Measurements from ENCODE around the gene FAU. TPM values are rescaled to one million over a fixed set of nuclear protein-coding genes. Genes with fewer than 3 reads are reported as not detected.

Gene FAU
- total and polyA plus RNA-seq, 2 of the 13 experiments (the other 11 are each of a cell fraction or from before 2014, with no cell fraction given) = 374 to 869 TPM

DNA sequence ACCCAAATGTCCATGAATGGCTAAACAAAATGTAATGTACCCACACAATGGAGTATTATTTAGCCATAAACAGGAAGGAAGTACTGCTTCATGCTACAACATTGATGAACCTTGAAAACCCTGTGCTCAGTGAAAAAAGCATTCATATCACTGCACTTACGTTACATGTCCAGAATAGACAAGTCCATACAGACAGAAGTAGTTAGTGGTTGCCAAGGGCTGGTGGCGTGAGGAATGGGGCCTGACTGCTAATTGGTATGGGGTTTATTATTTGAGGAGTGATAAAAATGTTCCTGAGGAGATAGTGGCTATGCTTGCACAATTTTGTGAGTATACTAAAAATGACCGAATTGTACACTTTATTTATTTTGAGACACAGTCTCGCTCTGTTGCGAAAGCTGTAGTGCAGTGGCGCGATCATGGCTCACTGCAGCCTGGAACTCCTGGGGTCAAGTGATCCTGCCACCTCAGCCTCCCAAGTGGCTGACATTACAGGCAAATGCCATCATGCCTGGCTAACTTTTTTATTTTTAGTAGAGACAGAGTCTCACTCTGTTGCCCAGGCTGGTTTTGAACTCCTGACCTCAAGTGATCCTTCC lies 20.1 kb upstream of the FAU start (continued):
- TF ChIP-seq, protein P1, sequence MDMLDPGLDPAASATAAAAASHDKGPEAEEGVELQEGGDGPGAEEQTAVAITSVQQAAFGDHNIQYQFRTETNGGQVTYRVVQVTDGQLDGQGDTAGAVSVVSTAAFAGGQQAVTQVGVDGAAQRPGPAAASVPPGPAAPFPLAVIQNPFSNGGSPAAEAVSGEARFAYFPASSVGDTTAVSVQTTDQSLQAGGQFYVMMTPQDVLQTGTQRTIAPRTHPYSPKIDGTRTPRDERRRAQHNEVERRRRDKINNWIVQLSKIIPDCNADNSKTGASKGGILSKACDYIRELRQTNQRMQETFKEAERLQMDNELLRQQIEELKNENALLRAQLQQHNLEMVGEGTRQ (IDR thresholded peaks at IDR 0.05; ENCODE audit: low read depth, low read length) = no peak
- TF ChIP-seq, protein P1 (CRISPR knock-in tag; IDR thresholded peaks at IDR 0.05; ENCODE audit: borderline replicate concordance) = no peak
- TF ChIP-seq ZNF709 (CRISPR knock-in tag; IDR thresholded peaks at IDR 0.05) = no peak
- TF ChIP-seq JARID2 (CRISPR knock-in tag; IDR thresholded peaks at IDR 0.05; ENCODE audit: insufficient replicate concordance) = no peak
- TF ChIP-seq FIP1L1 (IDR thresholded peaks at IDR 0.05; ENCODE audit: borderline replicate concordance, insufficient read depth, low read depth, low read length) = no peak
- TF ChIP-seq, protein P2, sequence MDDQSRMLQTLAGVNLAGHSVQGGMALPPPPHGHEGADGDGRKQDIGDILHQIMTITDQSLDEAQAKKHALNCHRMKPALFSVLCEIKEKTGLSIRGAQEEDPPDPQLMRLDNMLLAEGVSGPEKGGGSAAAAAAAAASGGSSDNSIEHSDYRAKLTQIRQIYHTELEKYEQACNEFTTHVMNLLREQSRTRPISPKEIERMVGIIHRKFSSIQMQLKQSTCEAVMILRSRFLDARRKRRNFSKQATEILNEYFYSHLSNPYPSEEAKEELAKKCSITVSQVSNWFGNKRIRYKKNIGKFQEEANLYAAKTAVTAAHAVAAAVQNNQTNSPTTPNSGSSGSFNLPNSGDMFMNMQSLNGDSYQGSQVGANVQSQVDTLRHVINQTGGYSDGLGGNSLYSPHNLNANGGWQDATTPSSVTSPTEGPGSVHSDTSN (CRISPR knock-in tag; IDR thresholded peaks at IDR 0.05; ENCODE audit: borderline replicate concordance) = no peak
- TF ChIP-seq, protein P3, sequence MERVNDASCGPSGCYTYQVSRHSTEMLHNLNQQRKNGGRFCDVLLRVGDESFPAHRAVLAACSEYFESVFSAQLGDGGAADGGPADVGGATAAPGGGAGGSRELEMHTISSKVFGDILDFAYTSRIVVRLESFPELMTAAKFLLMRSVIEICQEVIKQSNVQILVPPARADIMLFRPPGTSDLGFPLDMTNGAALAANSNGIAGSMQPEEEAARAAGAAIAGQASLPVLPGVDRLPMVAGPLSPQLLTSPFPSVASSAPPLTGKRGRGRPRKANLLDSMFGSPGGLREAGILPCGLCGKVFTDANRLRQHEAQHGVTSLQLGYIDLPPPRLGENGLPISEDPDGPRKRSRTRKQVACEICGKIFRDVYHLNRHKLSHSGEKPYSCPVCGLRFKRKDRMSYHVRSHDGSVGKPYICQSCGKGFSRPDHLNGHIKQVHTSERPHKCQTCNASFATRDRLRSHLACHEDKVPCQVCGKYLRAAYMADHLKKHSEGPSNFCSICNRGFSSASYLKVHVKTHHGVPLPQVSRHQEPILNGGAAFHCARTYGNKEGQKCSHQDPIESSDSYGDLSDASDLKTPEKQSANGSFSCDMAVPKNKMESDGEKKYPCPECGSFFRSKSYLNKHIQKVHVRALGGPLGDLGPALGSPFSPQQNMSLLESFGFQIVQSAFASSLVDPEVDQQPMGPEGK (CRISPR knock-in tag; IDR thresholded peaks at IDR 0.05) = 0 out of 2 replicates have a peak, but pooled peaks have one; percentile 9
- TF ChIP-seq MZF1 (CRISPR knock-in tag; IDR thresholded peaks at IDR 0.05; ENCODE audit: borderline replicate concordance) = no peak
- TF ChIP-seq, protein P4, sequence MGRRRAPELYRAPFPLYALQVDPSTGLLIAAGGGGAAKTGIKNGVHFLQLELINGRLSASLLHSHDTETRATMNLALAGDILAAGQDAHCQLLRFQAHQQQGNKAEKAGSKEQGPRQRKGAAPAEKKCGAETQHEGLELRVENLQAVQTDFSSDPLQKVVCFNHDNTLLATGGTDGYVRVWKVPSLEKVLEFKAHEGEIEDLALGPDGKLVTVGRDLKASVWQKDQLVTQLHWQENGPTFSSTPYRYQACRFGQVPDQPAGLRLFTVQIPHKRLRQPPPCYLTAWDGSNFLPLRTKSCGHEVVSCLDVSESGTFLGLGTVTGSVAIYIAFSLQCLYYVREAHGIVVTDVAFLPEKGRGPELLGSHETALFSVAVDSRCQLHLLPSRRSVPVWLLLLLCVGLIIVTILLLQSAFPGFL (CRISPR knock-in tag; IDR thresholded peaks at IDR 0.05) = no peak
- peak; percentile 79 for TF ChIP-seq CEBPB (IDR thresholded peaks at IDR 0.05; ENCODE audit: borderline replicate concordance, low read depth, low read length)
- TF ChIP-seq MYC (CRISPR knock-in tag; IDR thresholded peaks at IDR 0.05; ENCODE audit: borderline replicate concordance) = no peak
- no peak for TF ChIP-seq ZNF333 (CRISPR knock-in tag; IDR thresholded peaks at IDR 0.05; ENCODE audit: borderline replicate concordance)
- peak; percentile 78 for TF ChIP-seq CEBPG (CRISPR knock-in tag; IDR thresholded peaks at IDR 0.05)
- TF ChIP-seq MAZ (IDR thresholded peaks at IDR 0.05; ENCODE audit: borderline replicate concordance, low read depth, low read length) = no peak
- no peak for TF ChIP-seq MAZ (CRISPR knock-in tag; IDR thresholded peaks at IDR 0.05; ENCODE audit: low read depth)
- TF ChIP-seq, protein P5, sequence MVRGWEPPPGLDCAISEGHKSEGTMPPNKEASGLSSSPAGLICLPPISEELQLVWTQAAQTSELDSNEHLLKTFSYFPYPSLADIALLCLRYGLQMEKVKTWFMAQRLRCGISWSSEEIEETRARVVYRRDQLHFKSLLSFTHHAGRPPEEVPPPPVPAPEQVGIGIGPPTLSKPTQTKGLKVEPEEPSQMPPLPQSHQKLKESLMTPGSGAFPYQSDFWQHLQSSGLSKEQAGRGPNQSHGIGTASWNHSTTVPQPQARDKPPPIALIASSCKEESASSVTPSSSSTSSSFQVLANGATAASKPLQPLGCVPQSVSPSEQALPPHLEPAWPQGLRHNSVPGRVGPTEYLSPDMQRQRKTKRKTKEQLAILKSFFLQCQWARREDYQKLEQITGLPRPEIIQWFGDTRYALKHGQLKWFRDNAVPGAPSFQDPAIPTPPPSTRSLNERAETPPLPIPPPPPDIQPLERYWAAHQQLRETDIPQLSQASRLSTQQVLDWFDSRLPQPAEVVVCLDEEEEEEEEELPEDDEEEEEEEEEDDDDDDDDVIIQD (CRISPR knock-in tag; IDR thresholded peaks at IDR 0.05; ENCODE audit: low read depth) = no peak
- TF ChIP-seq, protein P6, sequence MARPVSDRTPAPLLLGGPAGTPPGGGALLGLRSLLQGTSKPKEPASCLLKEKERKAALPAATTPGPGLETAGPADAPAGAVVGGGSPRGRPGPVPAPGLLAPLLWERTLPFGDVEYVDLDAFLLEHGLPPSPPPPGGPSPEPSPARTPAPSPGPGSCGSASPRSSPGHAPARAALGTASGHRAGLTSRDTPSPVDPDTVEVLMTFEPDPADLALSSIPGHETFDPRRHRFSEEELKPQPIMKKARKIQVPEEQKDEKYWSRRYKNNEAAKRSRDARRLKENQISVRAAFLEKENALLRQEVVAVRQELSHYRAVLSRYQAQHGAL (CRISPR knock-in tag; IDR thresholded peaks at IDR 0.05; ENCODE audit: not compliant biosample characterization) = no peak
- no peak for TF ChIP-seq ZNF614 (CRISPR knock-in tag; IDR thresholded peaks at IDR 0.05; ENCODE audit: borderline replicate concordance)
- TF ChIP-seq ZNF552 (CRISPR knock-in tag; IDR thresholded peaks at IDR 0.05; ENCODE audit: borderline replicate concordance) = no peak
- no peak for TF ChIP-seq SETDB1 (CRISPR knock-in tag; IDR thresholded peaks at IDR 0.05; ENCODE audit: borderline replicate concordance)
- no peak for TF ChIP-seq HMG20B (CRISPR knock-in tag; conservative IDR thresholded peaks at IDR 0.05)

Data from HepG2 (cell line).